Tibial nerve (tissue), 4 donors: ENCODE data around the gene DNAJC15. TPM values are rescaled to one million over a fixed set of nuclear protein-coding genes. Genes with fewer than 3 reads are reported as not detected.

Source experiments
- DNase-seq, 2 donors: peaks; one replicate each; pipeline ENCODE4 v3.0.0-alpha.2; 2019; ENCODE audit warnings: low spot score in 2 of 2
- H3K27ac ChIP-seq, 4 donors: fragments of 200-600 bp; sonication (generic) in 3 of 4; one replicate each; pipeline ENCODE4 v1.5.1; 2017 to 2019; ENCODE audit warnings: mild to moderate bottlenecking in 1 of 4
- H3K27me3 ChIP-seq, 2 donors: fragments of 200-600 bp; sonication (generic) in 1 of 2; one replicate each; pipeline versions ENCODE4 v1.5.1 to v1.6.0; 2017 to 2019
- H3K36me3 ChIP-seq, 3 donors: fragments of 200-600 bp; sonication (generic); one replicate each; pipeline ENCODE4 v1.5.1; 2018 to 2019
- H3K4me1 ChIP-seq, 4 donors: fragments of 200-600 bp; sonication (generic) in 3 of 4; one replicate each; pipeline ENCODE4 v1.5.1; 2017 to 2019
- H3K4me3 ChIP-seq, 4 donors: fragments of 200-600 bp; sonication (generic) in 3 of 4; one replicate each; pipeline ENCODE4 v1.5.1; 2017 to 2019; ENCODE audit warnings: mild to moderate bottlenecking in 1 of 4, moderate library complexity in 1 of 4
- H3K9me3 ChIP-seq, 4 donors: fragments of 200-600 bp; sonication (generic) in 3 of 4; one replicate each; pipeline ENCODE4 v1.5.1; 2017 to 2019
- CTCF ChIP-seq, 5 experiments: fragments of 200-600 bp in 3 of 5; fragments of 450-650 bp in 2 of 5; sonication (generic) in 3 of 5; IDR thresholded peaks; one replicate each; pipeline ENCODE4 v1.5.1; 2016 to 2019; ENCODE audit warnings: antibody characterized with exemption in 5 of 5, mild to moderate bottlenecking in 3 of 5, moderate library complexity in 2 of 5
- EP300 ChIP-seq, 2 donors: sonication (generic); formaldehyde crosslinking; IDR thresholded peaks; one replicate each; pipeline ENCODE4 v1.6.1; 2017; ENCODE audit warnings: antibody characterized with exemption in 2 of 2, mild to moderate bottlenecking in 1 of 2
- POLR2A ChIP-seq, 2 donors: fragments of 450-650 bp; IDR thresholded peaks; one replicate each; pipeline ENCODE4 v1.6.1; 2017; ENCODE audit warnings: antibody characterized with exemption in 2 of 2, mild to moderate bottlenecking in 2 of 2, moderate library complexity in 2 of 2
- WGBS, 2 donors: methylation state at CpG; one replicate each; pipeline ENCODE4 v1.1.5; 2018; 5-methylcytosine and 5-hydroxymethylcytosine counted together
- total RNA-seq, 4 donors: library from RNA; depleted of rRNA; stranded (reverse); fragments of >200 nt; gene quantifications; one replicate each; pipeline ENCODE4 v1.1.0, GENCODE V29; 2016

Gene DNAJC15
- total RNA-seq, 4 donors from 2014 or later, result 3.7 to 9.2 (median 5.7) TPM

GRCh38 chr13:43140985-43141384 is 117.6 kb downstream of the DNAJC15 start:
- WGBS, 2 donors, result 33 to 37% methylated on average over 1 of the region's 1 CpG
- H3K27ac ChIP-seq, result no peak overlapping the region
- DNase-seq, result no peak
- H3K27me3 ChIP-seq, result no peaks in the 10 kb centered on the region
- H3K4me1 ChIP-seq, result no peaks in the 10 kb centered on the region
- no peak for TF ChIP-seq POLR2A (IDR thresholded peaks at IDR 0.05)
- TF ChIP-seq CTCF (IDR thresholded peaks at IDR 0.05), result no peak
- TF ChIP-seq EP300 (IDR thresholded peaks at IDR 0.05), result no peak
- H3K4me3 ChIP-seq, result no peak overlapping the region
- H3K36me3 ChIP-seq, result no peaks in the 10 kb centered on the region
- no peaks in the 10 kb centered on the region for H3K9me3 ChIP-seq

GRCh38 chr13:43141685-43142084 is 118.3 kb downstream of the DNAJC15 start:
- Histone ChIP-seq H3K4me1 (no peaks in the 10 kb centered on the region), H3K4me3 (no peak overlapping the region), H3K36me3 (no peaks in the 10 kb centered on the region), H3K27ac (no peak overlapping the region), H3K27me3 (no peaks in the 10 kb centered on the region), H3K9me3 (no peaks in the 10 kb centered on the region)
- WGBS, 2 donors, result 81 to 82% methylated on average over 4 of the region's 4 CpGs
- TF ChIP-seq EP300 (IDR thresholded peaks at IDR 0.05) (no peak), CTCF (IDR thresholded peaks at IDR 0.05) (no peak), POLR2A (IDR thresholded peaks at IDR 0.05) (no peak)
- DNase-seq, result no peak

GRCh38 chr13:43143591-43143990 is 120.2 kb downstream of the DNAJC15 start:
- Histone ChIP-seq H3K9me3 (no peaks in the 10 kb centered on the region), H3K27ac (no peak overlapping the region), H3K36me3 (no peaks in the 10 kb centered on the region), H3K4me3 (no peak overlapping the region), H3K4me1 (no peaks in the 10 kb centered on the region), H3K27me3 (no peaks in the 10 kb centered on the region)
- TF ChIP-seq CTCF (IDR thresholded peaks at IDR 0.05) (no peak), EP300 (IDR thresholded peaks at IDR 0.05) (no peak), POLR2A (IDR thresholded peaks at IDR 0.05) (no peak)
- WGBS, 2 donors, result 60 to 67% methylated on average over 3 of the region's 3 CpGs
- DNase-seq, result no peak

GRCh38 chr13:43145534-43146196 is 122.3 kb downstream of the DNAJC15 start:
- Histone ChIP-seq H3K27me3 (no peaks in the 10 kb centered on the region), H3K27ac (no peak overlapping the region), H3K4me1 (no peaks in the 10 kb centered on the region), H3K4me3 (no peak overlapping the region), H3K36me3 (no peaks in the 10 kb centered on the region), H3K9me3 (no peaks in the 10 kb centered on the region)
- WGBS, 2 donors, result 79 to 82% methylated on average over 8 of the region's 8 CpGs
- TF ChIP-seq CTCF (IDR thresholded peaks at IDR 0.05), result no peak
- no peak for TF ChIP-seq EP300 (IDR thresholded peaks at IDR 0.05)
- no peak for TF ChIP-seq POLR2A (IDR thresholded peaks at IDR 0.05)
- DNase-seq, result no peak

- H3K9me3 ChIP-seq, result no peaks in the 10 kb centered on the region
- WGBS, 2 donors, result 63 to 71% methylated on average over 3 of the region's 3 CpGs
- no peaks in the 10 kb centered on the region for H3K27me3 ChIP-seq
- no peaks in the 10 kb centered on the region for H3K4me1 ChIP-seq
- H3K27ac ChIP-seq, result no peak overlapping the region
- H3K4me3 ChIP-seq, result no peak overlapping the region
- no peak for DNase-seq
- H3K36me3 ChIP-seq, result no peaks in the 10 kb centered on the region
- TF ChIP-seq POLR2A (IDR thresholded peaks at IDR 0.05), result no peak
- no peak for TF ChIP-seq EP300 (IDR thresholded peaks at IDR 0.05)
- no peak for TF ChIP-seq CTCF (IDR thresholded peaks at IDR 0.05)
Observed at GRCh38 chr13:43146400-43146799, 123.0 kb downstream of the DNAJC15 start.
